IMR-90 (cell line): ENCODE measurements around the gene CP. TPM values are rescaled to one million over a fixed set of nuclear protein-coding genes. Genes with fewer than 3 reads are reported as not detected.
A peak's percentile ranks its signal among the peaks of the same experiment; 100 is the strongest.

ENCODE experiments used
- ATAC-seq: fragments of 200-7000 bp; cut with Tn5 transposase; 2 replicates; pipeline ENCODE4 v1.9.1; 2020; ENCODE audit warnings: low read depth, mild to moderate bottlenecking, moderate library complexity
- BruUV-seq: library from RNA; stranded (reverse); fragments of 400-500 nt; replicated peaks from 2 replicates; lab custom pipeline; 2021; lab: Mats Ljungman, UMichigan
- CTCF ChIA-PET: fragments of 300-600 bp; formaldehyde crosslinking; extraction: SDS; loops from one replicate; lab custom pipeline; 2021; ENCODE audit warnings: antibody characterized with exemption; lab: Yijun Ruan, JAX
- POLR2A ChIA-PET: fragments of 300-600 bp; sonication (Branson Sonifier 250); formaldehyde crosslinking; loops from one replicate; lab custom pipeline; 2022; ENCODE audit warnings: antibody characterized with exemption; ENCODE audit not compliant: unreplicated experiment; lab: Charles Lee
- DNase-seq: peaks from one replicate; pipeline ENCODE4 v3.0.0; 2013
- H2AFZ ChIP-seq: replicated peaks from 2 replicates; pipeline ENCODE3; 2013; ENCODE audit warnings: low read length, mild to moderate bottlenecking; ENCODE audit not compliant: poor library complexity
- H2AK5ac ChIP-seq: 2 replicates; pipeline ENCODE4 v1.6.1; 2013; ENCODE audit warnings: low read depth, low read length, inconsistent platforms
- H2AK9ac ChIP-seq: replicated peaks from 2 replicates; pipeline ENCODE3; 2013; ENCODE audit warnings: mild to moderate bottlenecking, low read depth, low read length, moderate library complexity; ENCODE audit not compliant: poor library complexity
- H2BK120ac ChIP-seq: 2 replicates; pipeline ENCODE4 v1.6.1; 2013; ENCODE audit warnings: low read depth, low read length, inconsistent platforms
- H2BK15ac ChIP-seq: 3 replicates; pipeline ENCODE4 v1.6.1; 2013; ENCODE audit warnings: low read depth, low read length, inconsistent platforms
- H2BK20ac ChIP-seq: 2 replicates; pipeline ENCODE4 v1.6.1; 2013; ENCODE audit warnings: low read depth, mild to moderate bottlenecking, inconsistent platforms, low read length, moderate library complexity
- H2BK5ac ChIP-seq: 2 replicates; pipeline ENCODE4 v1.6.1; 2013; ENCODE audit warnings: mild to moderate bottlenecking, low read depth, low read length, inconsistent platforms; ENCODE audit not compliant: poor library complexity, severe bottlenecking
- H3K14ac ChIP-seq: replicated peaks from 2 replicates; pipeline ENCODE4 v1.6.1; 2013; ENCODE audit warnings: low read depth, low read length, inconsistent platforms
- H3K18ac ChIP-seq: 2 replicates; pipeline ENCODE4 v1.6.1; 2013; ENCODE audit warnings: low read depth, low read length, control low read depth
- H3K23ac ChIP-seq: 2 replicates; pipeline ENCODE4 v1.6.1; 2013; ENCODE audit warnings: low read depth, low read length, inconsistent platforms
- H3K27ac ChIP-seq: 2 replicates; pipeline ENCODE4 v1.5.1; 2013; ENCODE audit warnings: mild to moderate bottlenecking, control low read depth, low read length; ENCODE audit not compliant: insufficient read depth
- H3K27me3 ChIP-seq: 2 replicates; pipeline ENCODE4 v1.6.1; 2013; ENCODE audit warnings: low read length; ENCODE audit not compliant: control insufficient read depth, insufficient read depth
- H3K36me3 ChIP-seq: 2 replicates; pipeline ENCODE4 v1.6.1; 2013; ENCODE audit warnings: low read length, mixed read lengths; ENCODE audit not compliant: control insufficient read depth, insufficient read depth
- H3K4ac ChIP-seq: 2 replicates; pipeline ENCODE4 v1.6.1; 2013; ENCODE audit warnings: low read depth, low read length, inconsistent platforms
- H3K4me1 ChIP-seq: 2 replicates; pipeline ENCODE4 v1.6.1; 2013; ENCODE audit warnings: low read length, mixed read lengths; ENCODE audit not compliant: control insufficient read depth, insufficient read depth
- H3K4me2 ChIP-seq: 2 replicates; pipeline ENCODE4 v1.6.1; 2013; ENCODE audit warnings: low read depth, mild to moderate bottlenecking, control low read depth, low read length, moderate library complexity
- H3K4me3 ChIP-seq: 2 replicates; pipeline ENCODE4 v1.5.1; 2013; ENCODE audit warnings: low read depth, mild to moderate bottlenecking, control low read depth, low read length, moderate library complexity; ENCODE audit not compliant: insufficient read depth
- H3K56ac ChIP-seq: 2 replicates; pipeline ENCODE4 v1.6.1; 2013; ENCODE audit warnings: low read length, inconsistent platforms; ENCODE audit not compliant: insufficient read depth; ENCODE audit errors: extremely low read depth
- H3K79me1 ChIP-seq, 2 experiments: 2 replicates each; pipeline ENCODE4 v1.6.1; 2013; ENCODE audit warnings: low read length in 2 of 2, inconsistent platforms in 1 of 2, low read depth in 1 of 2
- H3K9ac ChIP-seq: 2 replicates; pipeline ENCODE4 v1.6.1; 2013; ENCODE audit warnings: low read depth, low read length, control low read depth
- H3K9me1 ChIP-seq: 2 replicates; pipeline ENCODE4 v1.6.1; 2013; ENCODE audit warnings: low read length, inconsistent platforms; ENCODE audit not compliant: insufficient read depth
- H3K9me3 ChIP-seq: 2 replicates; pipeline ENCODE4 v1.6.1; 2013; ENCODE audit warnings: low read length; ENCODE audit not compliant: control insufficient read depth, insufficient read depth
- H4K20me1 ChIP-seq: 2 replicates; pipeline ENCODE4 v1.6.1; 2013; ENCODE audit warnings: low read length, inconsistent platforms; ENCODE audit not compliant: insufficient read depth
- H4K5ac ChIP-seq: 2 replicates; pipeline ENCODE4 v1.6.1; 2013; ENCODE audit warnings: mild to moderate bottlenecking, low read depth, low read length, control low read depth
- H4K8ac ChIP-seq, 2 experiments: 2 replicates each; pipeline ENCODE4 v1.6.1; 2013; ENCODE audit warnings: low read depth in 2 of 2, low read length in 2 of 2, control low read depth in 1 of 2, inconsistent platforms in 1 of 2
- H4K91ac ChIP-seq: 2 replicates; pipeline ENCODE4 v1.6.1; 2013; ENCODE audit warnings: low read depth, low read length, inconsistent platforms; ENCODE audit not compliant: insufficient read depth
- BHLHE40 ChIP-seq: fragments of 150-350 bp; IDR thresholded peaks from 2 replicates; pipeline ENCODE4 v1.6.1; 2016; ENCODE audit warnings: mild to moderate bottlenecking, low read depth, low read length
- CHD1 ChIP-seq: IDR thresholded peaks from 2 replicates; pipeline ENCODE4 v1.6.1; 2012; ENCODE audit warnings: low read depth, low read length, improper control_type of control experiment
- MAZ ChIP-seq: IDR thresholded peaks from 2 replicates; pipeline ENCODE4 v1.6.1; 2012; ENCODE audit warnings: low read depth, mild to moderate bottlenecking, low read length, improper control_type of control experiment, moderate library complexity, borderline replicate concordance
- MXI1 ChIP-seq: IDR thresholded peaks from 2 replicates; pipeline ENCODE4 v1.6.1; 2012; ENCODE audit warnings: low read depth, mild to moderate bottlenecking, low read length, moderate library complexity, borderline replicate concordance
- NFE2L2 ChIP-seq: fragments of 150-350 bp; IDR thresholded peaks from 2 replicates; pipeline ENCODE4 v1.6.1; 2016; ENCODE audit warnings: low read depth, mild to moderate bottlenecking, low read length
- POLR2A ChIP-seq: IDR thresholded peaks from 2 replicates; pipeline ENCODE4 v1.6.1; 2012; ENCODE audit warnings: mild to moderate bottlenecking, low read depth, low read length
- RAD21 ChIP-seq: IDR thresholded peaks from 2 replicates; pipeline ENCODE4 v1.6.1; 2012; ENCODE audit warnings: low read length, improper control_type of control experiment
- SMC3 ChIP-seq: fragments of 150-350 bp; IDR thresholded peaks from 2 replicates; pipeline ENCODE4 v1.6.1; 2016; ENCODE audit warnings: low read depth, mild to moderate bottlenecking, antibody characterized with exemption, low read length, moderate library complexity
- WGBS, 2 experiments: methylation state at CpG; one replicate each; pipeline versions ENCODE4 v1.1.5 to v1.1.7; 2013; ENCODE audit warnings: missing lambda C conversion rate in 2 of 2; ENCODE audit not compliant: insufficient read length in 1 of 2; ENCODE audit errors: extremely low coverage in 2 of 2; 5-methylcytosine and 5-hydroxymethylcytosine counted together
- dilution Hi-C: fragments of 300-500 bp; cut with HindIII; formaldehyde crosslinking; loops from one replicate; pipeline ENCODE4 v1.14.3; 2018; ENCODE audit warnings: low sequenced_read_pairs; ENCODE audit not compliant: unreplicated experiment
- in situ Hi-C: fragments of 300-500 bp; cut with MboI; formaldehyde crosslinking; loops from 3 replicates; pipeline ENCODE4 v1.14.3; 2019; ENCODE audit warnings: low sequenced_read_pairs, inconsistent platforms, mixed read lengths
- intact Hi-C: fragments of 100-400 bp; cut with micrococcal nuclease; formaldehyde crosslinking; loops from 2 replicates; pipeline ENCODE4 v1.10.0; 2022
- polyA plus RNA-seq, 3 experiments: library from polyadenylated mRNA; depleted of rRNA; stranded (reverse); fragments of >200 nt; gene quantifications; 2 replicates each; pipeline ENCODE4 v1.2.3, GENCODE V29; 2012; ENCODE audit warnings: low replicate concordance in 1 of 3
- total RNA-seq: library from RNA; depleted of rRNA; stranded (reverse); fragments of >200 nt; gene quantifications from 2 replicates; pipeline ENCODE4 v1.2.3, GENCODE V29; 2012
- TF ChIP-seq, protein P1 (sequence below): fragments of 150-350 bp; IDR thresholded peaks from 2 replicates; pipeline ENCODE4 v1.6.1; 2016; ENCODE audit warnings: low read depth, mild to moderate bottlenecking, low read length, moderate library complexity, borderline replicate concordance
- TF ChIP-seq, protein P2 (sequence below): fragments of 150-350 bp; IDR thresholded peaks from 2 replicates; pipeline ENCODE4 v1.6.1; 2017; ENCODE audit warnings: mild to moderate bottlenecking, antibody characterized with exemption, low read length, low read depth
- TF ChIP-seq, protein P3 (sequence below): conservative IDR thresholded peaks from 2 replicates; pipeline ENCODE4 v1.5.1; 2012; ENCODE audit warnings: mild to moderate bottlenecking, low read depth, low read length, improper control_type of control experiment

CP gene
- total and polyA plus RNA-seq, 2 of the 4 experiments (the other 2 are of a cell fraction), result not detected

DNA sequence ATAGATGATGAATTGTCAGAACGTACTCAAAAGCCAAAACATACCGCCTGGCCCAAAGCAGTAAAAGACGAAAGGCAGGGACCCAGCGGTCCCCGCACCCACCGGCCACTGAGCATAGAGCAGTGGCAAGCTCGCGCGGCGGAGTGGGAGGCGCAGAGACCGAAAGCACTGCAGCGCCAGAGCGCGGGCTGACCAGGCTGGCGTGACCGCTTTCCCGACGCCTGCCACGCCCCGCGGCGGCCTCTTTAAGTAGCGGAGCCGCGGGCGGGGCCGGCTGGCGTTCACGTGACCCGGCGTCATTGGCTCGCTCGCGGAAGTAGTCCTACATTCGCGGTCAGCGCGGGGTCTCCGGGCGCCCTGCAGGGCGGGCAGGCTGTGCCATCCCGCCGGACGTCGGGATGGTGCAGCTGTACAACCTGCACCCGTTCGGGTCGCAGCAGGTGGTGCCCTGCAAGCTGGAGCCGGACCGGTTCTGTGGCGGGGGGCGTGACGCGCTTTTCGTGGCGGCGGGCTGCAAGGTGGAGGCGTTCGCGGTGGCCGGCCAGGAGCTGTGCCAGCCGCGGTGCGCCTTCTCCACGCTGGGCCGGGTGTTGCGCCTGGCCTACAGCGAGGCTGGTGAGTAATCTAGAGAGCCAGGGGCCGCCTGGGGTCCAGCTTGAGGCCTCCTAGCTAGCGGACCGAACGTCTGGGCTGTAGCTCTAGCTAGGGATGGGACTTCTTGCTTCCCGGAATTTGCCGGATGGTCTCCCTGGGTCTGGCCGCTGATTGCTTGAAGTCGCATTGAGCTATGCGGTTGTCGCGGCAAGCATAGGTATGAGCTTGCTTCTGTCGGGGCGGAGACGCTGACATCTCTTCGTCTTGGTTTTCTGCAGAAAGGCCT lies 92.1 kb downstream of the CP start, which contains the start of gene HPS3:
HPS3 (plus strand) TSS at position 313 of the 880 bp plus-strand sequence; CDS start at position 399, 86 bp downstream.
- Histone ChIP-seq H3K9ac (peak within 1 kb of the TSS; percentile 89), H2AK9ac (peak within 1 kb of the TSS; percentile 89), H3K36me3 (no peaks in the 10 kb centered on the region), H4K91ac (peak within 1 kb of the TSS; percentile 63), H2AFZ (peak within 1 kb of the TSS; percentile 99), H3K9me1 (peaks cover 6% of the 10 kb centered on the region), H3K4ac (peak within 1 kb of the TSS; percentile 59), H2AK5ac (no peak within 1 kb of the TSS; the same call in 1 of the 2 replicates), H4K5ac (peak within 1 kb of the TSS; percentile 75), H3K4me2 (peak within 1 kb of the TSS; percentile 92), H3K79me1 (peaks cover 23 to 49% of the 10 kb centered on the region in 2 experiments), H4K20me1 (0 out of 2 replicates have a peak, but pooled peaks cover 2% of the 10 kb centered on the region), H3K4me3 (peak within 1 kb of the TSS; percentile 75), H3K27me3 (no peaks in the 10 kb centered on the region), H2BK5ac (peak within 1 kb of the TSS; percentile 78), H3K27ac (peak within 1 kb of the TSS; percentile 76), H3K9me3 (no peaks in the 10 kb centered on the region), H2BK20ac (no peak within 1 kb of the TSS; the same call in 1 of the 2 replicates), H3K56ac (peak within 1 kb of the TSS; percentile 72), H2BK120ac (peak within 1 kb of the TSS; percentile 73), H3K18ac (peak within 1 kb of the TSS; percentile 65), H3K14ac (peak within 1 kb of the TSS; percentile 75), H3K4me1 (peaks cover 8% of the 10 kb centered on the region), H4K8ac (peak within 1 kb of the TSS; percentile 19 to 85; a peak in 3 of 4 replicates), H3K23ac (peak within 1 kb of the TSS; percentile 84), H2BK15ac (0 out of 3 replicates have a peak within 1 kb of the TSS, but pooled peaks have one; percentile 6)
- POLR2A ChIA-PET, result interaction anchor here (0.5 kb wide), 1 partner anchor 131 kb away, joined by 5 read pairs; no protein-coding TSS in a partner anchor
- dilution Hi-C loops, result no loop called here
- in situ Hi-C loops, result no loop called here
- ATAC-seq (peak; percentile 98), DNase-seq (peak; percentile 85)
- intact Hi-C loops, result loop anchor here (2.0 kb wide), 1 partner anchor 143 kb away; no protein-coding TSS in a partner anchor
- TF ChIP-seq, protein P1, sequence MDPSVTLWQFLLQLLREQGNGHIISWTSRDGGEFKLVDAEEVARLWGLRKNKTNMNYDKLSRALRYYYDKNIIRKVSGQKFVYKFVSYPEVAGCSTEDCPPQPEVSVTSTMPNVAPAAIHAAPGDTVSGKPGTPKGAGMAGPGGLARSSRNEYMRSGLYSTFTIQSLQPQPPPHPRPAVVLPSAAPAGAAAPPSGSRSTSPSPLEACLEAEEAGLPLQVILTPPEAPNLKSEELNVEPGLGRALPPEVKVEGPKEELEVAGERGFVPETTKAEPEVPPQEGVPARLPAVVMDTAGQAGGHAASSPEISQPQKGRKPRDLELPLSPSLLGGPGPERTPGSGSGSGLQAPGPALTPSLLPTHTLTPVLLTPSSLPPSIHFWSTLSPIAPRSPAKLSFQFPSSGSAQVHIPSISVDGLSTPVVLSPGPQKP, result no peak
- TF ChIP-seq, protein P2, sequence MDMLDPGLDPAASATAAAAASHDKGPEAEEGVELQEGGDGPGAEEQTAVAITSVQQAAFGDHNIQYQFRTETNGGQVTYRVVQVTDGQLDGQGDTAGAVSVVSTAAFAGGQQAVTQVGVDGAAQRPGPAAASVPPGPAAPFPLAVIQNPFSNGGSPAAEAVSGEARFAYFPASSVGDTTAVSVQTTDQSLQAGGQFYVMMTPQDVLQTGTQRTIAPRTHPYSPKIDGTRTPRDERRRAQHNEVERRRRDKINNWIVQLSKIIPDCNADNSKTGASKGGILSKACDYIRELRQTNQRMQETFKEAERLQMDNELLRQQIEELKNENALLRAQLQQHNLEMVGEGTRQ, result peak; percentile 93
- TF ChIP-seq POLR2A, result peak; percentile 87
- TF ChIP-seq MAZ, result peak; percentile 73; the same call in 1 of the 2 replicates
- peak; percentile 24; the same call in 1 of the 2 replicates for TF ChIP-seq RAD21
- TF ChIP-seq SMC3, result no peak
- TF ChIP-seq, protein P3, sequence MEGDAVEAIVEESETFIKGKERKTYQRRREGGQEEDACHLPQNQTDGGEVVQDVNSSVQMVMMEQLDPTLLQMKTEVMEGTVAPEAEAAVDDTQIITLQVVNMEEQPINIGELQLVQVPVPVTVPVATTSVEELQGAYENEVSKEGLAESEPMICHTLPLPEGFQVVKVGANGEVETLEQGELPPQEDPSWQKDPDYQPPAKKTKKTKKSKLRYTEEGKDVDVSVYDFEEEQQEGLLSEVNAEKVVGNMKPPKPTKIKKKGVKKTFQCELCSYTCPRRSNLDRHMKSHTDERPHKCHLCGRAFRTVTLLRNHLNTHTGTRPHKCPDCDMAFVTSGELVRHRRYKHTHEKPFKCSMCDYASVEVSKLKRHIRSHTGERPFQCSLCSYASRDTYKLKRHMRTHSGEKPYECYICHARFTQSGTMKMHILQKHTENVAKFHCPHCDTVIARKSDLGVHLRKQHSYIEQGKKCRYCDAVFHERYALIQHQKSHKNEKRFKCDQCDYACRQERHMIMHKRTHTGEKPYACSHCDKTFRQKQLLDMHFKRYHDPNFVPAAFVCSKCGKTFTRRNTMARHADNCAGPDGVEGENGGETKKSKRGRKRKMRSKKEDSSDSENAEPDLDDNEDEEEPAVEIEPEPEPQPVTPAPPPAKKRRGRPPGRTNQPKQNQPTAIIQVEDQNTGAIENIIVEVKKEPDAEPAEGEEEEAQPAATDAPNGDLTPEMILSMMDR, result no peak
- 0 out of 2 replicates have a peak, but pooled peaks have one; percentile 38 for TF ChIP-seq CHD1
- peak; percentile 90 for TF ChIP-seq MXI1
- peak; percentile 77 for TF ChIP-seq BHLHE40
- TF ChIP-seq NFE2L2, result no peak
- CTCF ChIA-PET, result interaction anchor here (0.5 to 1.5 kb wide), 5 partner anchors 9 to 642 kb away, joined by 3 to 4 read pairs (median 4); no protein-coding TSS in a partner anchor
- no TSS peak for BruUV-seq
- 0% methylated on average over 42 of the region's 84 CpGs; no CpG with 5 or more reads in 1 of the 2 experiments for WGBS, 2 experiments
